Lower lobe of right lung (tissue), 2 donors: ENCODE data around the gene ZMYND19. TPM values are rescaled to one million over a fixed set of nuclear protein-coding genes. Genes with fewer than 3 reads are reported as not detected.
"Not testable (repeated sequence)": the region's sequence is repeated elsewhere in the genome, so short reads cannot be mapped to it uniquely, and the experiment has no call there.

Experiments used
- ATAC-seq, 2 donors: fragments of 200-7000 bp; cut with Tn5 transposase; one replicate each; pipeline ENCODE4 v1.9.1; 2020 to 2022; ENCODE audit warnings: mild to moderate bottlenecking in 2 of 2, moderate library complexity in 2 of 2
- DNase-seq: peaks from one replicate; pipeline ENCODE4 v3.0.0-alpha.2; 2020
- H3K27ac ChIP-seq: fragments of 200-600 bp; one replicate; pipeline ENCODE4 v1.8.0; 2022
- H3K27me3 ChIP-seq: fragments of 200-600 bp; one replicate; pipeline ENCODE4 v1.8.0; 2022; ENCODE audit warnings: low read depth
- H3K36me3 ChIP-seq: fragments of 200-600 bp; one replicate; pipeline ENCODE4 v1.8.0; 2022; ENCODE audit warnings: mild to moderate bottlenecking
- H3K4me1 ChIP-seq: fragments of 200-600 bp; one replicate; pipeline ENCODE4 v1.8.0; 2022
- H3K4me3 ChIP-seq: fragments of 200-600 bp; one replicate; pipeline ENCODE4 v1.8.0; 2022; ENCODE audit warnings: mild to moderate bottlenecking
- H3K9me3 ChIP-seq: fragments of 200-600 bp; one replicate; pipeline ENCODE4 v1.8.0; 2022
- intact Hi-C: fragments of 100-400 bp; cut with DNase I; formaldehyde crosslinking; loops from one replicate; pipeline ENCODE4 v1.11.0; 2022
- total RNA-seq: library from RNA; stranded (reverse); fragmentation: NEBNext Ultra II Directional; extraction: Animal tissue kit (Norgen Biotek cat#: 25700); gene quantifications from one replicate; pipeline ENCODE4 v1.2.1, GENCODE V29; 2021
- TF ChIP-seq, protein P1 (sequence below): fragments of 200-600 bp; IDR thresholded peaks from one replicate; pipeline ENCODE4 v1.8.0; 2022; ENCODE audit warnings: antibody characterized with exemption, mild to moderate bottlenecking
- donor health status: DM: no; HTN: yes; CAD: no; lungs with severe emphysema.

The ZMYND19 gene
- total RNA-seq, 1 donor from 2014 or later = 15.2 TPM

DNA sequence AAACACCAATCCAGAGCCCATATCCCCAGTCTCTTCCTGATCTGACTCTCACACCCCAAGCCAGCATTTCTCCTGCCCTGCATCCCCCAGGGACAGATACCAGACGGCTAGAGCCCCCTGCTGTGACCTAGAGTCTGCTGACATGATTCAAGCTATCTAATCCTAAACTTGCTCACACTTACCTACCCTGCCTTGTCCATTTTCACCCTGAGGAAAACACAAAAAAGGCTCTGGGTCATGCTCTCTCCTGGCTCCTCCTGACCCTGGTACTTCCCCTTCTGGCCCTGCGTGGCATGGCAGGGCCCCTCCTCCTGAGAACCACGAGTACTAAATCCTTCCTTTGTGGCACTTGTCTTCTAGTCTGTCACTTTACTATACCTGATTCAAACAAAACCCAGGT is 12.3 kb upstream of the ZMYND19 start:
- H3K9me3 ChIP-seq = no peaks in the 10 kb centered on the region
- H3K4me3 ChIP-seq = no peak overlapping the region
- intact Hi-C loops = no loop called here
- H3K27me3 ChIP-seq = no peaks in the 10 kb centered on the region
- H3K36me3 ChIP-seq = no peaks in the 10 kb centered on the region
- no peak for DNase-seq
- TF ChIP-seq, protein P1, sequence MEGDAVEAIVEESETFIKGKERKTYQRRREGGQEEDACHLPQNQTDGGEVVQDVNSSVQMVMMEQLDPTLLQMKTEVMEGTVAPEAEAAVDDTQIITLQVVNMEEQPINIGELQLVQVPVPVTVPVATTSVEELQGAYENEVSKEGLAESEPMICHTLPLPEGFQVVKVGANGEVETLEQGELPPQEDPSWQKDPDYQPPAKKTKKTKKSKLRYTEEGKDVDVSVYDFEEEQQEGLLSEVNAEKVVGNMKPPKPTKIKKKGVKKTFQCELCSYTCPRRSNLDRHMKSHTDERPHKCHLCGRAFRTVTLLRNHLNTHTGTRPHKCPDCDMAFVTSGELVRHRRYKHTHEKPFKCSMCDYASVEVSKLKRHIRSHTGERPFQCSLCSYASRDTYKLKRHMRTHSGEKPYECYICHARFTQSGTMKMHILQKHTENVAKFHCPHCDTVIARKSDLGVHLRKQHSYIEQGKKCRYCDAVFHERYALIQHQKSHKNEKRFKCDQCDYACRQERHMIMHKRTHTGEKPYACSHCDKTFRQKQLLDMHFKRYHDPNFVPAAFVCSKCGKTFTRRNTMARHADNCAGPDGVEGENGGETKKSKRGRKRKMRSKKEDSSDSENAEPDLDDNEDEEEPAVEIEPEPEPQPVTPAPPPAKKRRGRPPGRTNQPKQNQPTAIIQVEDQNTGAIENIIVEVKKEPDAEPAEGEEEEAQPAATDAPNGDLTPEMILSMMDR = no peak
- peak overlapping the region; percentile 7 for H3K27ac ChIP-seq
- ATAC-seq = no peak
- peaks cover 29% of the 10 kb centered on the region for H3K4me1 ChIP-seq

DNA sequence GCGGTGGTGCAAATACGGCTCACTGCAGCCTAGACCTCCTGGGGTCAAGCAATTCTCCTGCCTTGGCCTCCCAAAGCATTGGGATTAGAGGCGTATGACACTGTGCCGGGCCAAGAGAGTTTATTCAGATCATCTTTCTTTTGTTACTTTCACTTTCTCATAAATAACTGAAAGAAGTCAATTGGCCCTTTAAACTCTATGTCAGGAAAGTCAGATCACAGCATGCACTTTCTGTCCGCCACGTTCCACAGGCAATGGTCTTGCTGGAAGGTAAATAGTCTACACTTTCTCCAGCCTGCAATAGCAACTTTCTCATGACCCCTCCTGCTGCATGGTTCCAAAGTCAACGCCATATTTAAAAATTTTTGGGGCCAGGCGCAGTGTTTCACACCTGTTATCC is 8.6 kb upstream of the ZMYND19 start:
- H3K4me3 ChIP-seq = no peak overlapping the region
- no peak for ATAC-seq
- no peak for DNase-seq
- TF ChIP-seq, protein P1 = no peak
- no peaks in the 10 kb centered on the region for H3K27me3 ChIP-seq
- H3K9me3 ChIP-seq = no peaks in the 10 kb centered on the region
- H3K36me3 ChIP-seq = no peaks in the 10 kb centered on the region
- intact Hi-C loops = no loop called here
- H3K27ac ChIP-seq = no peak overlapping the region
- H3K4me1 ChIP-seq = peaks cover 7% of the 10 kb centered on the region

DNA sequence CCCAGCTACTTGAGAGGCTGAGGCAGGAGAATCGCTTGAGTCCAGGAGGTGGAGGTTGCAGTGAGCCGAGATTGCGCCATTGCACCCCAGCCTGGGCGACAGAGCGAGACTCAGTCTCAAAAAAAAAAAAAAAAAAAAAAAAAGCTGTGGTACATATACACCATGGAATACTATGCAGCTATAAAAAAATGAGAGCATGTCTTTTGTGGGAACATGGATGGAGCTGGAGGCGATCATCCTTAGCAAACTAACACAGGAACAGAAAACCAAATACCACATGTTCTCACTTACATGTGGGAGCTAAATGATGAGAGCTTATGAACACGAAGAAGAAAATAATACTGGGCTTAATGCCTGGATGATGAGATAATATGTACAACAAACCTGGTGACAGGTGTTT is 6.3 kb upstream of the ZMYND19 start:
- H3K27ac ChIP-seq, H3K36me3 ChIP-seq, H3K9me3 ChIP-seq, intact Hi-C loops, H3K4me3 ChIP-seq, DNase-seq, H3K27me3 ChIP-seq, ATAC-seq: not testable (repeated sequence)
- H3K4me1 ChIP-seq = peaks cover 11% of the 10 kb centered on the region

GRCh38 chr9:137593176-137593575 is 2.9 kb upstream of the ZMYND19 start:
- Histone ChIP-seq H3K4me3 (peak overlapping the region; percentile 2), H3K9me3 (no peaks in the 10 kb centered on the region), H3K27ac (peak overlapping the region; percentile 46), H3K4me1 (peaks cover 30% of the 10 kb centered on the region), H3K36me3 (peaks cover 2% of the 10 kb centered on the region), H3K27me3 (no peaks in the 10 kb centered on the region)
- DNase-seq (peak; percentile 86), ATAC-seq (peak; percentile 48 to 63)
- intact Hi-C loops = no loop called here
- TF ChIP-seq, protein P1 = no peak

DNA sequence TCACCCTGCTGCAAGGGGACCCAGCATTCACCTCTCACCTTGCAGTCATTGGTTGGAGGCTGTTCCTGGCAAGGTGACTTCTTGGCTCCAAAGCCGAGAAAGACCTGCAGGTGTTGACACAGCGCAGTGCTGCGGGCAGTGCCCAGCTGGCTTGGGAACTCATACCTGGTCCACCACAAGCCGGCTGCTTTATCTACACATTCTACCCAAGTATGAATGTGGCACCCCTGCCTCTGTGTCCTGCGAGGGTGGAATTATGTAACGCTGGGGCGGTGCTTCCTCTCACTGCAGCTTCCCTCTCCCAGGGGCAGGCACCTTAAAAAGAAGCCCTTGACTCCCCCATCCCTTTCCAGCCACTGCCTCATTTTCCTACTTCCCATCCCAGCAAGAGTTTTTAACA is 2.5 kb upstream of the ZMYND19 start:
- Histone ChIP-seq H3K36me3 (peaks cover 6% of the 10 kb centered on the region), H3K9me3 (no peaks in the 10 kb centered on the region), H3K27me3 (no peaks in the 10 kb centered on the region), H3K27ac (peak overlapping the region; percentile 46), H3K4me1 (peaks cover 30% of the 10 kb centered on the region), H3K4me3 (peak overlapping the region; percentile 2)
- ATAC-seq = peak; percentile 42 to 52
- TF ChIP-seq, protein P1 = no peak
- intact Hi-C loops = no loop called here
- peak; percentile 72 for DNase-seq

DNA sequence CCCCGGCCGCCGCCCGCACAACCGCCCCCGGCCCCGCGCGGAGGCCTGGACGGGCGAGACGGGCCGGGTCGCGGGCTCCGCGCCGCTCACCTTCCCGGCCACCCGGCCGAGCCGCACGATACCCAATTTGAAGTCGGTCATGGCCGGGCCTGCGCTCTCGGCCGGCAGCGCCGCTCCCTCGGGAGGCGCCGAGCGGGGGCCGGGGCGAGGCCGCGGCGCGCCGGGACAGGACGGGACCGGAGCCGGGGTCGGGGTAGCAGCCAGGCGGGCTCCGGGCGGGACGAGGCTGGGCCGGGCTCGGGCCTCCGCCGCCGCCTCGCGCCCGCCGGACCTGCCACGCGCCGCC is 216 bp downstream of the ZMYND19 start:
- H3K9me3 ChIP-seq = no peaks in the 10 kb centered on the region
- no peak overlapping the region for H3K27ac ChIP-seq
- intact Hi-C loops = no loop called here

More for the DNA sequence above, 216 bp downstream of the ZMYND19 start:
- no peaks in the 10 kb centered on the region for H3K27me3 ChIP-seq
- H3K4me1 ChIP-seq = peaks cover 30% of the 10 kb centered on the region
- H3K4me3 ChIP-seq = peak overlapping the region; percentile 68
- peaks cover 27% of the 10 kb centered on the region for H3K36me3 ChIP-seq
- TF ChIP-seq, protein P1 = no peak
- DNase-seq (no peak), ATAC-seq (no peak)
